Breast epithelium (tissue), 4 donors: ENCODE data around the gene KCNJ9. TPM values are rescaled to one million over a fixed set of nuclear protein-coding genes. Genes with fewer than 3 reads are reported as not detected.

ENCODE experiments used
- DNase-seq, 2 donors: peaks; one replicate each; pipeline ENCODE4 v3.0.0-alpha.2; 2019; ENCODE audit warnings: low spot score in 2 of 2
- H3K27ac ChIP-seq, 2 donors: fragments of 200-600 bp; sonication (generic) in 1 of 2; one replicate each; pipeline ENCODE4 v1.5.1; 2016 to 2019; ENCODE audit warnings: mild to moderate bottlenecking in 1 of 2
- H3K27me3 ChIP-seq, 2 donors: fragments of 200-600 bp; sonication (generic) in 1 of 2; one replicate each; pipeline versions ENCODE4 v1.5.1 to v1.6.0; 2017 to 2019; ENCODE audit warnings: control low read depth in 1 of 2, mild to moderate bottlenecking in 1 of 2
- H3K36me3 ChIP-seq: fragments of 200-600 bp; one replicate; pipeline ENCODE4 v1.5.1; 2019
- H3K4me1 ChIP-seq, 2 donors: fragments of 200-600 bp; sonication (generic); one replicate each; pipeline ENCODE4 v1.5.1; 2016 to 2019; ENCODE audit warnings: control low read depth in 1 of 2
- H3K4me3 ChIP-seq, 3 donors: fragments of 200-600 bp; sonication (generic); 1 replicate in 2 of 3; 2 replicates in 1 of 3; pipeline ENCODE4 v1.5.1; 2016 to 2019; ENCODE audit warnings: mild to moderate bottlenecking in 3 of 3, moderate library complexity in 2 of 3
- H3K9me3 ChIP-seq, 2 donors: fragments of 200-600 bp; sonication (generic) in 1 of 2; one replicate each; pipeline ENCODE4 v1.5.1; 2016 to 2019; ENCODE audit warnings: control low read depth in 1 of 2
- CTCF ChIP-seq, 3 donors: fragments of 450-650 bp; IDR thresholded peaks; one replicate each; pipeline ENCODE4 v1.5.1; 2016 to 2017; ENCODE audit warnings: antibody characterized with exemption in 3 of 3, mild to moderate bottlenecking in 3 of 3, moderate library complexity in 3 of 3
- POLR2A ChIP-seq: fragments of 450-650 bp; IDR thresholded peaks from one replicate; pipeline ENCODE4 v1.6.1; 2016; ENCODE audit warnings: antibody characterized with exemption, mild to moderate bottlenecking, moderate library complexity
- POLR2AphosphoS5 ChIP-seq, 3 donors: sonication (generic); formaldehyde crosslinking; IDR thresholded peaks; one replicate each; pipeline ENCODE4 v1.6.1; 2017; ENCODE audit warnings: antibody characterized with exemption in 3 of 3
- intact Hi-C: fragments of 100-400 bp; cut with DNase I; formaldehyde crosslinking; loops from one replicate; pipeline ENCODE4 v1.15.1; 2023; ENCODE audit warnings: low total_unique reads
- total RNA-seq, 3 donors: library from RNA; depleted of rRNA; stranded (reverse); fragments of >200 nt; gene quantifications; one replicate each; pipeline ENCODE4 v1.1.0, GENCODE V29; 2016

Gene KCNJ9
- total RNA-seq, 3 donors from 2014 or later, result not detected

DNA sequence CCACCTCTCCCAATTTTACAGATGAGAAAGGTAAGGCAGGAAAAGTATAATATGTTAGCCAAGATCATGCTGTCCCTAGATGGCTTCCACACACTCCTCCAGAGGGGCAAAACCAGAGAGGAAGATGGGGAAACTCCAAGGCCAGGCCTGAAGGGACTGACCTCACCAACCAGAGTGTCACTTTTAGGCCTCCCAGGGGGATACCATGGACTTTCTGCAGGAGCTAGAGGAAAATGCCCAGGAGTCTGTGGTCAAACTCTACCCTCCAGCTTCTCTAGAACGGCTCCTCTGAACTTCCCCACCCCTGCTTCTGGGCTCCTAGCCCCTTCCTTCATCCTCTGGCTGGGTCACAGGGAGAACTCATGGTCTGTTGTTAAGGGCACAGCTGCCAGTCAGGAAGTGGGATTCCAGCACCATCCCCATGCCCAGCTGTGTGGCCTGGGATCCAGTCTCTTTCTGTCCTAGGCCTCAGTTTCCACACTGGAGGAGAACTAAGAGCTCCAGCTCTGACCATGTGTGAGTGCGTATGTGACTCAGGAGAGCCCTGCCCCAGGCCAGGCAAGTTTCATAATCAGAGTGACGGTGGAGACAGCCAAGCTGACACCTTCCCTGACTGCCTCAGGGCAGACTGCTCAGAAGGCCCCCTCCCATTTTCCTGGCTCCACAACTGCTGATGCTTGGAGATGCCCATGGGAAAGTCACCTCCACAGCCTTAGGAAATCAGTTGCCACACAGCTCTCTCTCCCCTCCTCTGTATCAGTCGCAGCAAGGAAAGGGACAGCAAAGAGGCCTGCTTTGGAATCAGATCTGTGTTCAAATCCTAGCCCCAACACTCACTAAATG, 15.2 kb downstream of the KCNJ9 start:
- TF ChIP-seq POLR2AphosphoS5 (IDR thresholded peaks at IDR 0.05) (peak in 1 of 3 donors; percentile 59), CTCF (IDR thresholded peaks at IDR 0.05) (no peak)
- Histone ChIP-seq H3K4me1 (peaks cover 14 to 25% of the 10 kb centered on the region in 2 donors), H3K9me3 (no peaks in the 10 kb centered on the region), H3K4me3 (peak overlapping the region in 2 of 3 donors; percentile 87 to 95), H3K27ac (peak overlapping the region; percentile 90 to 91), H3K27me3 (no peaks in the 10 kb centered on the region), H3K36me3 (no peaks in the 10 kb centered on the region)
- intact Hi-C loops, result loop anchor here (2.0 kb wide), 1 partner anchor 314 kb away; no protein-coding TSS in a partner anchor
- peak in 1 of 2 donors; percentile 63 for DNase-seq

DNA sequence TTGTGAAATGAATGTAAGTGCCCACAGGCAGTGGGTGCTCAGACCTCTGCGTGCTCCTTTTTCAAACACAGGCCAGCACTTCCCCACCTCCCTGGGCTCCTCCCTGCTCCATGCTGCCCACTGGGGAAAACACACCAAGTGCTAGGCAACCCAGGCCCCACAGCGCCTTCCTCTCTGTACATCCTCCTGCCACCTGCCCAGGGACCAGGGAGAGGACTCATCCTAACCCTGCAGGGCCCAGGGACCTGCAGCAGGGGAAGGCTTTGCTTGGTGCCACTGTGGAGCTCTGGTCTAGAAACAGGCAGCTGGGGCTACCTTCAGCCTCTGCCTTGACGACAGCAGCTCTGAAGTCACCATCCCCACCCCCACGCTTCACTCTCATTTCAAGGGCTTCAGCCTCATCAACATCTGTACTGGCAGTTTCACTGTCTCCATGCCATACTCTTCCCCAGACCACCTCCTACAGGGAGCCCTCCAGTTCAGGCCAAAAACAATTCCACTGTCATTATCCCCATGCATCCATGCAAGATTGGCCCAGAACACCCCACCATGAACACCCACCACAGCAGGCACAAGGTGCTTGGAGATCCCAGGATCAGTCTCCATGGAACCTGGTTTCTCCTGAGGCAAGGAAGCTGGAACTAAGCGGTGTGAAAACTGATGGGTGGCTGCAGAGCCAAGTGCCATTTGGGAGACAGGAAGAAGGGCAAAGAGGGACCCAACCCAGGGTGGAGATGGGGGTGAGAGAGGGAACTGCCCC, 16.0 kb downstream of the KCNJ9 start:
- DNase-seq, result no peak
- Histone ChIP-seq H3K4me1 (peaks cover 14 to 26% of the 10 kb centered on the region in 2 donors), H3K36me3 (no peaks in the 10 kb centered on the region), H3K9me3 (no peaks in the 10 kb centered on the region), H3K27me3 (no peaks in the 10 kb centered on the region), H3K27ac (peak overlapping the region; percentile 90 to 91), H3K4me3 (peak overlapping the region; percentile 87 to 95 (median 88))
- TF ChIP-seq POLR2A, result no peak
- TF ChIP-seq CTCF (IDR thresholded peaks at IDR 0.05), result no peak
- no peak for TF ChIP-seq POLR2AphosphoS5 (IDR thresholded peaks at IDR 0.05)
- intact Hi-C loops, result loop anchor here (2.0 kb wide), 1 partner anchor 315 kb away; no protein-coding TSS in a partner anchor

DNA sequence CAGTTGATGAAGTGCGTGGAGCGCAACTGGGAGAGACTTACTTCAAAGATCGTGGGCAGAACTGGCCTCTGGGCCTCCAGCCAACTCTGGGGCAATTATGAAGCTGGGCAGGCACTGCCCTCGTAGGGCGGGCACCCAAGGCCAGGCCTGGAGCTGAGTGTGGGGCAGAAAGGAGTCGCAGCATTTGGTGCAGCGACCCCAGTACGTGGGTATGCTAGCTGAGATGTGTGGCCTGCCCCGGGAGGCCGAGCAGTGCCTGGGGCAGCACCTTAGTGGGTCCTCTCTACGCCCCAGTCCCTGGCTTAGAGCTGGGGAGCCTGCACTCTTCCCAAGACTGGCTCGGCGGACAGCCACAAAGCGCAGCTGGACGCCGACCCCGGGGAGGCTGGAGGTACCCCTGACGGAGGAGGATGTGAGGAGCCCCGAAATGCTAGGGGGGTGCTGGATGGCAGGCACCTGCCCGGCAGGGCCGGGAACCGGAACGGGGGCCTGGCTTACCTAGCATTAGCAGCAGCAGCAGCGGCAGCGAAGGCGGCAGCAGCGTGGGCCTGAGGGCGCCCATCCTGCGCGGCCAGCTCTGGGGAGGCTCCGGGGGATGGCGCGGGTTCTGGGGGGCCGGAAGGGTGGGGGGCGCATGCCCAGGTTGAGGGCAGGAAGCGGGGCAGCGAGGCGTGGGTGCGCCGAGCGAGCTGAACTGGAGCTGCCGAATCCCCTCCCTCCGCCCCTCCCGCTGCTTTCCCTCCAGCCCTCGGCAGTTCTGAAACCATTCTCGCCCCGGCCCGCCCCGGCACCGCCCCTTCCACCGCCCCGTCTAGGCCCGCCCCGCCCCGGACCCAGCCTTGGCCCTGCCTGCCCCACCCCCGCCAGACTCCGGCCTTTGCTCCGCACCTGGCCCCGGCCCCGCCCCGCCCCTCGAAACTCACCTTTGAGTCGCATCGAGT, 16.8 kb downstream of the KCNJ9 start, which contains the start of gene IGSF8:
Gene IGSF8, minus strand, starts transcription at position 709 of the 941 bp plus-strand sequence. Its CDS starts 147 bp downstream, at position 562.
- Histone ChIP-seq H3K27me3 (no peaks in the 10 kb centered on the region), H3K4me1 (peaks cover 14 to 26% of the 10 kb centered on the region in 2 donors), H3K9me3 (no peaks in the 10 kb centered on the region), H3K4me3 (peak within 1 kb of the TSS; percentile 87 to 95 (median 88)), H3K36me3 (no peaks in the 10 kb centered on the region), H3K27ac (peak within 1 kb of the TSS; percentile 90 to 91)
- TF ChIP-seq CTCF (IDR thresholded peaks at IDR 0.05), result no peak
- peak; percentile 46 for TF ChIP-seq POLR2A
- peak in 1 of 3 donors; percentile 10 for TF ChIP-seq POLR2AphosphoS5 (IDR thresholded peaks at IDR 0.05)
- intact Hi-C loops, result loop anchor here (2.0 kb wide), 1 partner anchor 315 kb away; no protein-coding TSS in a partner anchor
- peak; percentile 89 to 96 for DNase-seq

- intact Hi-C loops, result no loop called here
- H3K4me3 ChIP-seq, result peak overlapping the region; percentile 87 to 95 (median 88)
- DNase-seq, result peak; percentile 97 to 99
- peak overlapping the region; percentile 90 to 91 for H3K27ac ChIP-seq
- no peaks in the 10 kb centered on the region for H3K27me3 ChIP-seq
- peaks cover 17 to 31% of the 10 kb centered on the region in 2 donors for H3K4me1 ChIP-seq
- no peaks in the 10 kb centered on the region for H3K36me3 ChIP-seq
- TF ChIP-seq CTCF (IDR thresholded peaks at IDR 0.05), result no peak
- peak; percentile 30 for TF ChIP-seq POLR2A
- peak; percentile 77 to 88 (median 86) for TF ChIP-seq POLR2AphosphoS5 (IDR thresholded peaks at IDR 0.05)
- no peaks in the 10 kb centered on the region for H3K9me3 ChIP-seq
These were observed 17.7 kb downstream of the KCNJ9 start for GRCh38 chr1:160098852-160099561.
